Pancreas (tissue), 10 donors: ENCODE measurements around the gene FGF9. TPM values are rescaled to one million over a fixed set of nuclear protein-coding genes. Genes with fewer than 3 reads are reported as not detected.

Experiments
- ATAC-seq, 4 donors: fragments of 200-7000 bp; cut with Tn5 transposase; one replicate each; pipeline versions ENCODE4 v1.8.0 to v1.9.1; 2020; ENCODE audit warnings: mild to moderate bottlenecking in 4 of 4, moderate library complexity in 4 of 4
- DNase-seq, 6 donors: peaks; one replicate each; pipeline ENCODE4 v3.0.0-alpha.2; 2020
- FAIRE-seq: peaks from 2 replicates; lab custom pipeline; 2012; peaks lifted over from hg19 to GRCh38; lab: Jason Lieb, UNC
- H3K27ac ChIP-seq, 4 donors: fragments of 200-600 bp; sonication (generic); 1 replicate in 3 of 4; 2 replicates in 1 of 4; pipeline versions ENCODE4 v1.5.0 to v1.8.0; 2020
- H3K27me3 ChIP-seq, 4 donors: fragments of 200-600 bp; one replicate each; pipeline ENCODE4 v1.8.0; 2021
- H3K36me3 ChIP-seq, 3 donors: fragments of 200-600 bp; sonication (generic) in 1 of 3; one replicate each; pipeline versions ENCODE4 v1.5.0 to v1.8.0; 2020 to 2021
- H3K4me1 ChIP-seq, 3 donors: fragments of 200-600 bp; one replicate each; pipeline ENCODE4 v1.8.0; 2021
- H3K4me3 ChIP-seq, 4 donors: fragments of 200-600 bp; sonication (generic) in 2 of 4; one replicate each; pipeline versions ENCODE4 v1.5.0 to v1.8.0; 2020 to 2021
- H3K9me3 ChIP-seq, 4 donors: fragments of 200-600 bp; one replicate each; pipeline ENCODE4 v1.8.0; 2021
- WGBS, 2 donors: extraction: QIAGEN DNeasy Blood & Tissue Kit; methylation state at CpG; one replicate each; pipeline ENCODE4 v1.1.7; 2013; 5-methylcytosine and 5-hydroxymethylcytosine counted together
- intact Hi-C, 3 donors: fragments of 100-400 bp; cut with DNase I; formaldehyde crosslinking; loops; one replicate each; pipeline versions ENCODE4 v1.11.1 to v1.14.2; 2022
- polyA plus RNA-seq, 2 donors: library from polyadenylated mRNA; stranded (reverse); fragments of 200-250 nt; gene quantifications; one replicate each; pipeline ENCODE4 v1.2.3, GENCODE V29; 2013
- total RNA-seq, 6 donors: library from RNA; stranded (reverse); fragmentation: NEBNext Ultra II Directional in 4 of 6; extraction: Animal tissue kit (Norgen Biotek cat#: 25700) in 4 of 6; gene quantifications; one replicate each; pipeline versions ENCODE4 v1.2.1 to v1.2.4, GENCODE V29; 2021 to 2023
- TF ChIP-seq, protein P1 (sequence below), 4 donors: fragments of 200-600 bp; sonication (generic) in 3 of 4; IDR thresholded peaks; one replicate each; pipeline versions ENCODE4 v1.5.0 to v1.8.0; 2021; ENCODE audit warnings: antibody characterized with exemption in 4 of 4
- donor health status: healthy with polysubstance abuse.
- donor health status: DM: no; HTN: no; CAD: no; lungs with moderate emphysema.
- donor health status: DM: no; HTN: no; CAD: no.
- donor health status: control.
- donor health status: control.
- donor health status: Bipolar disorder and iron deficiency.
- donor health status: DM: yes; HTN: yes; CAD: no.
- donor health status: DM: no; HTN: no; CAD: no.
- donor health status: DM: no; HTN: no; CAD: no.
- donor health status: DM: yes; HTN: yes; CAD: no.

FGF9 gene
- total and polyA plus RNA-seq, 8 donors, result 0.16 to 0.92 (median 0.39) TPM

DNA sequence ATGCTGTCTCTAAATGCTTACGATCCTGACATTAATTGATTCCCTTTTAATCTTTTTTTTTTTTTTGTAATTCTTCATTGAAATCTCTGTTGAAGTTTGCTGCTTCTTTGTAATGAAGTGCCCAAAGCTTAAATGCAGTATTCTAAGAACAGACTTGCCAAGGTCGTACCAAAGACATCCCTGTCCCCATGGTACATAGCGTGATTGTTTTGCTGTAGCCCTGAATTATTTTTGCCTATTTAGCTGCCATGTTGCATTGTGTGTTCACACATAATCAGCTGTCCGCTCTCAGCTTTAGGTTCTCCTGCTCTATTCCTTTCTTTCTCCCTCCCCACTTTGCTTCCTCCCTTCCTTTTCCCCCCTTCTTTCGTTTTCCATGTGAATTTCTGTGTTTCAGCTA, 21.1 kb downstream of the FGF9 start:
- FAIRE-seq, result no peak
- TF ChIP-seq, protein P1, sequence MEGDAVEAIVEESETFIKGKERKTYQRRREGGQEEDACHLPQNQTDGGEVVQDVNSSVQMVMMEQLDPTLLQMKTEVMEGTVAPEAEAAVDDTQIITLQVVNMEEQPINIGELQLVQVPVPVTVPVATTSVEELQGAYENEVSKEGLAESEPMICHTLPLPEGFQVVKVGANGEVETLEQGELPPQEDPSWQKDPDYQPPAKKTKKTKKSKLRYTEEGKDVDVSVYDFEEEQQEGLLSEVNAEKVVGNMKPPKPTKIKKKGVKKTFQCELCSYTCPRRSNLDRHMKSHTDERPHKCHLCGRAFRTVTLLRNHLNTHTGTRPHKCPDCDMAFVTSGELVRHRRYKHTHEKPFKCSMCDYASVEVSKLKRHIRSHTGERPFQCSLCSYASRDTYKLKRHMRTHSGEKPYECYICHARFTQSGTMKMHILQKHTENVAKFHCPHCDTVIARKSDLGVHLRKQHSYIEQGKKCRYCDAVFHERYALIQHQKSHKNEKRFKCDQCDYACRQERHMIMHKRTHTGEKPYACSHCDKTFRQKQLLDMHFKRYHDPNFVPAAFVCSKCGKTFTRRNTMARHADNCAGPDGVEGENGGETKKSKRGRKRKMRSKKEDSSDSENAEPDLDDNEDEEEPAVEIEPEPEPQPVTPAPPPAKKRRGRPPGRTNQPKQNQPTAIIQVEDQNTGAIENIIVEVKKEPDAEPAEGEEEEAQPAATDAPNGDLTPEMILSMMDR (IDR thresholded peaks at IDR 0.05), result no peak

DNA sequence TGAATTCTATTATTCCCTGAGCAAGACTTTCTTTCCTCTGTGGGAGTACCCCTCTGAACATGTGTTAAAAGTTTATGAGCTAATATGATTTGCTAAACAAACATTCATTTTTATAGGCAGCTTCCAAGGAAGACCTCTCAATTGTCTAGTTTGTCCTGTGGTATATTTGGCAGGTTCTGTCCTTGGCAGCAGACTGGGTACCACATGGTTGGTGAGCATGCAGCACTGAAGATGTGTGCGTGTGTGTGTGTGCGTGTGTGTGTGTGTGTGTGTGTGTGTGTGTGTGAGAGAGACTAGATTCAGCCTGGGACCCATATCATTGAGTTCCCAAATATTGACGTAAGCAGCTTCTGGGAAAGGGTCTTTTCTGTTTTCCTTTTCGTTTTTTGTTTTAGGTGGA, 24.0 kb downstream of the FGF9 start:
- FAIRE-seq (no peak), ATAC-seq (no peak), DNase-seq (no peak)
- TF ChIP-seq, protein P1 (IDR thresholded peaks at IDR 0.05), result no peak
- intact Hi-C loops, result no loop called here
- Histone ChIP-seq H3K9me3 (no peaks in the 10 kb centered on the region), H3K27me3 (no peaks in the 10 kb centered on the region), H3K4me3 (no peak overlapping the region), H3K36me3 (no peaks in the 10 kb centered on the region), H3K4me1 (no peaks in the 10 kb centered on the region), H3K27ac (no peak overlapping the region)
- WGBS, 2 donors, result 73 to 91% methylated on average over 4 of the region's 4 CpGs

More for the DNA sequence above, 21.1 kb downstream of the FGF9 start:
- H3K27ac ChIP-seq, result no peak overlapping the region
- ATAC-seq (no peak), DNase-seq (no peak)
- no peak overlapping the region for H3K4me3 ChIP-seq
- H3K9me3 ChIP-seq, result no peaks in the 10 kb centered on the region
- H3K36me3 ChIP-seq, result no peaks in the 10 kb centered on the region
- 82 to 87% methylated on average over 5 of the region's 5 CpGs for WGBS, 2 donors
- no peaks in the 10 kb centered on the region for H3K27me3 ChIP-seq
- intact Hi-C loops, result no loop called here
- no peaks in the 10 kb centered on the region for H3K4me1 ChIP-seq

DNA sequence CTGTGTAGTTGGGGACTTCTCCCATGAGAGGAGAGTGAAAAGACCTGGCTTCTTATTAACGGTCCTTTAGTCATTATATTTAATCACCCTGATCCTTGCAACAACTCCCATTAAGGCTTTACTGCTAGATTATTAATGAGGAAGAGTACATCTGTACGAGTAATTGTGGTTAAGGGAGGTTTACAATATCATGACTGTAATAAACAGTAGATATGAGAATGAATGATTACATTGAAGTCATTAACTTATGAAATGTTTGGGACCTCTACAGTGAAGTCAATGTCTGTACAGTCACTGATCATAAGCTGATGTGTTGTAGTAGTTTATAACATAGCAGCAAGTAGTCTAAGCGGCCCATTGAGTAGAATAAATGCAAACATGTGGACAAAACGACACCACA, 24.7 kb downstream of the FGF9 start:
- H3K27ac ChIP-seq, result no peak overlapping the region
- TF ChIP-seq, protein P1 (IDR thresholded peaks at IDR 0.05), result no peak
- ATAC-seq, result no peak
- no peak overlapping the region for H3K4me3 ChIP-seq
- FAIRE-seq, result no peak
- H3K36me3 ChIP-seq, result no peaks in the 10 kb centered on the region
- 80 to 87% methylated on average over 4 of the region's 4 CpGs for WGBS, 2 donors
- no peaks in the 10 kb centered on the region for H3K9me3 ChIP-seq
- H3K4me1 ChIP-seq, result no peaks in the 10 kb centered on the region
- no peaks in the 10 kb centered on the region for H3K27me3 ChIP-seq
- intact Hi-C loops, result no loop called here
- DNase-seq, result no peak

DNA sequence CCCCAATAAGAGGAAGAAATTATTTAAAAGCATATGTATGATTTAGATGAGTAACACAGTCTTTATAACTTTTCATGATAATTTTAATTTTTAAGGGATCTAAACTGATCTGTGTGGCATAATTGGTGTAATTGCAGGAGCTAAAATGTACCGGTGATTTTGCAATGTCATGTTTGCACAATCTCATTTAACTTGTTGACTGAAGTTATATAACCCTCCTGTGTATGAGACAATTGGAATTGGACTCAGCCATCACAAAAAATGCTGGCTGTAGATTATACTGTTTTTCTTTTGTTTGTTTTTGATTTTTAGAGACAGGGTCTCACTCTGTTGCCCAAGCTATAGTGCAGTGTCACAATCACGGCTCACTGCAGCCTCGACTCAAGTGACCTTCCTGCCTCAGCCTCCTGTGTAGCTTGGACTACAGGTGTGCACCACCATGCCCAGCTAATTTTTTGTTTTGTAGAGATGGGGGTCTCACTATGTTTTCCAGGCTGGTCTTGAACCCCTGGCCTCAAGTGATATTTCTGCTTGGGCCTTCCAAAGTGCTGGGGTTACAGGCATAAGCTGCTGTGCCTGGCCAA, 26.1 kb downstream of the FGF9 start:
- FAIRE-seq (no peak), ATAC-seq (peak in 3 of 4 donors; percentile 58 to 64 (median 59)), DNase-seq (no peak)
- WGBS, 2 donors, result 62 to 71% methylated on average over 3 of the region's 3 CpGs
- H3K4me1 ChIP-seq, result no peaks in the 10 kb centered on the region
- H3K27me3 ChIP-seq, result no peaks in the 10 kb centered on the region
- TF ChIP-seq, protein P1 (IDR thresholded peaks at IDR 0.05), result no peak
- H3K9me3 ChIP-seq, result no peaks in the 10 kb centered on the region
- intact Hi-C loops, result no loop called here
- no peak overlapping the region for H3K27ac ChIP-seq
- no peak overlapping the region for H3K4me3 ChIP-seq
- no peaks in the 10 kb centered on the region for H3K36me3 ChIP-seq

DNA sequence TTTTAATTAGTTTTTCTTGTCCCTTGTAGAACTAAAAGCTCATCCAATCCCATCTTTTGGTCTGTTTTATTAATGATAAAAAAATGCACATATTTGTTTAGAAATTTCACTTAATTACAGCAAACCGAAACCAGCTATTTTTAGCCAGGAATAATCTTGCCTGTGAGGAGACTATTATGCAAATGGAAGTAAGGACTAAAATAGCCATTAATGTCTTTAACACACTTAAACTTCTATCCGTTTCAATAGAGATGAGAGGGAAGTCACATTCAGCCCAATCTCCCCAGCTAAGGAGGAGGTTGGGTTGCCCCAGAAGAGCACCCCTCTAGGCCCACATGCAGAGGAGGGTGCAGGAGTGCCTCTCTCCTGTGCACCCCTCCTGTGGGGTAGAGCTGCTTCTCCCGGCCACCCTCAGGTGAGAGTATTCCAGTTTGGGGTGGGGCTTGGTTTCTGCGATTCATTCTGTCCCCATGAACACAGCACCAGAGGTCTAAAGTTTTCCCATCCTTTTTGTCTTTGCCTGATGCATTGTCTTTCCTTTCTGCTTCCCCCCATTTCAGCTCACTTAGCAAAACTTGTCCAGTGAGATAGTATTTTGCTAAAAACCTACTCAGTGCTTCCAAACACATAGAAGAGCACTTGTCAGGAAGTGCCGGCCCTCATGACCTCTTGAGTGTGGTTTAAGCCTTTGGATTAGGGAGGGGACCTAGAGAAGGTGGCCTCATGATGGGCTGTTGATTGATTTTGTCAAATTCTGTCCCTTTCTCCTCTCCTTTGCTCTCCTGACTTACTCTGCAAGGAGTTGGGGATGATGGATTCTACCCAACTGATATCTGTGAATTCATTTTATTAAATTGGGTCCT, 28.2 kb downstream of the FGF9 start:
- ATAC-seq (no peak), FAIRE-seq (no peak), DNase-seq (no peak)
- intact Hi-C loops, result no loop called here
- TF ChIP-seq, protein P1 (IDR thresholded peaks at IDR 0.05), result no peak
- Histone ChIP-seq H3K9me3 (no peaks in the 10 kb centered on the region), H3K4me1 (no peaks in the 10 kb centered on the region), H3K27ac (no peak overlapping the region), H3K27me3 (no peaks in the 10 kb centered on the region), H3K4me3 (no peak overlapping the region), H3K36me3 (no peaks in the 10 kb centered on the region)
- WGBS, 2 donors, result 82 to 86% methylated on average over 5 of the region's 5 CpGs
